ENCODE data around the gene USP36.
"Not testable (repeated sequence)": the region's sequence is repeated elsewhere in the genome, so short reads cannot be mapped to it uniquely, and the experiment has no call there.

The USP36 gene

GRCh38 chr17:78870621-78871020 is 30.0 kb upstream of the USP36 start:
- DNase-seq, result no peak

GRCh38 chr17:78868391-78868790 is 27.8 kb upstream of the USP36 start:
- DNase-seq, result peak; percentile 83

- DNase-seq, result not testable (repeated sequence)
Observed at GRCh38 chr17:78867046-78867445, 26.4 kb upstream of the USP36 start.

GRCh38 chr17:78865682-78866390 is 25.2 kb upstream of the USP36 start:
- peak; percentile 70 for DNase-seq

- DNase-seq, result no peak
Observed at GRCh38 chr17:78864117-78864516, 23.5 kb upstream of the USP36 start.

GRCh38 chr17:78862073-78863023 is 21.7 kb upstream of the USP36 start:
- DNase-seq, result peak; percentile 97

- DNase-seq, result no peak
Observed at GRCh38 chr17:78861229-78861628, 20.6 kb upstream of the USP36 start.

- no peak for DNase-seq
Observed at GRCh38 chr17:78859051-78859450, 18.4 kb upstream of the USP36 start.

- no peak for DNase-seq
Observed at GRCh38 chr17:78857266-78857665, 16.7 kb upstream of the USP36 start.

- DNase-seq, result no peak
Observed at GRCh38 chr17:78855561-78856165, 15.0 kb upstream of the USP36 start.

- no peak for DNase-seq
Observed at GRCh38 chr17:78854508-78854907, 13.9 kb upstream of the USP36 start.

GRCh38 chr17:78853926-78854394 is 13.3 kb upstream of the USP36 start:
- no peak for DNase-seq

- no peak for DNase-seq
Observed at GRCh38 chr17:78852709-78853121, 12.1 kb upstream of the USP36 start.

GRCh38 chr17:78849026-78849425 is 8.4 kb upstream of the USP36 start:
- no peak for DNase-seq

- no peak for DNase-seq
Observed at GRCh38 chr17:78847052-78847451, 6.4 kb upstream of the USP36 start.

GRCh38 chr17:78844301-78845005 is 3.8 kb upstream of the USP36 start:
- peak; percentile 67 for DNase-seq

GRCh38 chr17:78842881-78843565 is 2.4 kb upstream of the USP36 start:
- peak; percentile 46 for DNase-seq

GRCh38 chr17:78840530-78840779 is 159 bp downstream of the USP36 start:
- DNase-seq, result no peak

- DNase-seq, result peak; percentile 33
Observed at GRCh38 chr17:78839762-78840529, 668 bp downstream of the USP36 start.

GRCh38 chr17:78839235-78839761 is 1.3 kb downstream of the USP36 start:
- DNase-seq, result peak; percentile 54

GRCh38 chr17:78838574-78839005 is 2.0 kb downstream of the USP36 start:
- DNase-seq, result no peak

All from HCEC 1CT (cell line).